Cerebellar cortex (tissue), 1 donor: ENCODE data around the gene SOCS3.

Experiments
- DNase-seq: peaks from one replicate; pipeline ENCODE4 v3.0.0-alpha.2; 2015; ENCODE audit warnings: low spot score

SOCS3 gene

DNA sequence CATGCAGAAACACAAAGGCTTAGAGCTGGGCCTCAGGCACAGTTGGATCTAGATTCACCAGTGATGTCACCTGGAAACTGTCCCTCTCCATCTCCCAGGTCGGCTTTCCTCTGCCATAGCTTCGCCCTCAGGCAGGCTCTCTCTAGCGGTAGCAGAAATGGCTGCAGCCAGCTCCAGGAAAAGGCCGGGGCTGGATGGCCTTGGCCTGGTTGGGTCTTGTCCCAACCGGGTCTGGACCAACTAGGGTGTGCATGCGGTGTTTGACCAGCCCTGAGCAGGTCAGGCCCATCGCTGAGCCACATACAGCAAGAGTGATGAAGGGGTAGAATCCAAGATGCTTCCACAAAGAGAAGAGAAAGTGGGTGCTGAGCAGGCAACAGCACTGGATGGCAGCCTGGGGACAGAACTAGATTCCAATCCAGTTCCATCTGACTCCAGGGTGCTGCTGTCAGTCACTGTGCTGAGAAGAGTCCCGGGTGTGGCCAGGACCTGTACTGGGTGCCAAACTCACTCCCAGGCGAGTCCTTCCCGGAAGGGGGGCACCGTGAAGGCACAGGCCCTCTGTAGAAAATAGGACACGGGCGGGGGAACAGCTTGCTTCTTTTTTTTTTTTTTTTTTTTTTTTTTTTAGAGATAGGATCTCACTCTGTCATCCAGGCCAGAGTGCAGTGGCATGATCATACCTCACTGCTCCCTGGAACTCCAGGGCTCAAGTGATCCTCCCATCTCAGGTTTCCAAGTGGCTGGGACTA lies 51.8 kb downstream of the SOCS3 start:
- no peak for DNase-seq

- DNase-seq: no peak
Measured at GRCh38 chr17:78306913-78307312, 53.0 kb downstream of the SOCS3 start.
